GM04504 (cell line): Measurements from ENCODE around the gene UCN2.

Source experiments
- DNase-seq: peaks from one replicate; pipeline ENCODE4 v3.0.0-alpha.2; 2012; ENCODE audit warnings: low read depth

Gene UCN2

GRCh38 chr3:48563382-48563918 is at the start of gene UCN2:
Gene UCN2, minus strand, starts transcription at chr3:48563781. Its CDS starts 657 bp downstream, at chr3:48563124.
- DNase-seq = no peak

GRCh38 chr3:48612309-48612708 is 48.7 kb upstream of the UCN2 start:
- DNase-seq = no peak

- peak; percentile 84 for DNase-seq
These were observed 45.8 kb upstream of the UCN2 start, which contains the start of gene UQCRC1 for GRCh38 chr3:48609088-48610005. Gene UQCRC1, minus strand, starts transcription at chr3:48609646. Its CDS starts 26 bp downstream, at chr3:48609620.

- no peak for DNase-seq
These were observed 43.9 kb upstream of the UCN2 start for GRCh38 chr3:48607519-48607918.

GRCh38 chr3:48601622-48601994 is 38.0 kb upstream of the UCN2 start:
- no peak for DNase-seq

- DNase-seq = no peak
These were observed 37.4 kb upstream of the UCN2 start for GRCh38 chr3:48600711-48601621.

- DNase-seq = no peak
These were observed 36.1 kb upstream of the UCN2 start for GRCh38 chr3:48599509-48600285.

GRCh38 chr3:48599077-48599501 is 35.5 kb upstream of the UCN2 start:
- no peak for DNase-seq

GRCh38 chr3:48598323-48599076 is 34.9 kb upstream of the UCN2 start:
- peak; percentile 95 for DNase-seq

GRCh38 chr3:48597408-48597800 is 33.8 kb upstream of the UCN2 start:
- DNase-seq = no peak

- DNase-seq = no peak
These were observed 33.3 kb upstream of the UCN2 start for GRCh38 chr3:48596676-48597407.

- DNase-seq = no peak
These were observed 32.6 kb upstream of the UCN2 start for GRCh38 chr3:48596157-48596556.

- DNase-seq = peak; percentile 74
These were observed 32.0 kb upstream of the UCN2 start for GRCh38 chr3:48595526-48596121.

- no peak for DNase-seq
These were observed 31.5 kb upstream of the UCN2 start, which contains the start of gene COL7A1 for GRCh38 chr3:48595075-48595525. Gene COL7A1, minus strand, starts transcription at chr3:48595329. Its CDS starts 170 bp downstream, at chr3:48595159.

GRCh38 chr3:48594417-48595049 is 31.0 kb upstream of the UCN2 start:
- peak; percentile 35 for DNase-seq

- DNase-seq = no peak
These were observed 29.8 kb upstream of the UCN2 start for GRCh38 chr3:48593337-48593736.

GRCh38 chr3:48592519-48593087 is 29.0 kb upstream of the UCN2 start:
- DNase-seq = no peak

GRCh38 chr3:48591886-48592518 is 28.4 kb upstream of the UCN2 start:
- no peak for DNase-seq
